Ovary (tissue), 3 donors: ENCODE results near the gene NUCB1.
"Not testable (repeated sequence)": the region's sequence is repeated elsewhere in the genome, so short reads cannot be mapped to it uniquely, and the experiment has no call there.

Source experiments
- POLR2A ChIP-seq: fragments of 450-650 bp; IDR thresholded peaks from one replicate; pipeline ENCODE4 v1.6.1; 2017; ENCODE audit warnings: antibody characterized with exemption, mild to moderate bottlenecking, moderate library complexity
- TF ChIP-seq, protein P1 (sequence below), 3 donors: fragments of 450-650 bp in 2 of 3; fragments of 200-600 bp in 1 of 3; IDR thresholded peaks; one replicate each; pipeline versions ENCODE4 v1.5.1 to v1.8.0; 2016 to 2022; ENCODE audit warnings: antibody characterized with exemption in 3 of 3, mild to moderate bottlenecking in 1 of 3
- donor health status: DM: no; HTN: no; CAD: no.

GRCh38 chr19:48871471-48872181 is 28.5 kb upstream of the NUCB1 start:
- not testable (repeated sequence) for TF ChIP-seq POLR2A
- TF ChIP-seq, protein P1, sequence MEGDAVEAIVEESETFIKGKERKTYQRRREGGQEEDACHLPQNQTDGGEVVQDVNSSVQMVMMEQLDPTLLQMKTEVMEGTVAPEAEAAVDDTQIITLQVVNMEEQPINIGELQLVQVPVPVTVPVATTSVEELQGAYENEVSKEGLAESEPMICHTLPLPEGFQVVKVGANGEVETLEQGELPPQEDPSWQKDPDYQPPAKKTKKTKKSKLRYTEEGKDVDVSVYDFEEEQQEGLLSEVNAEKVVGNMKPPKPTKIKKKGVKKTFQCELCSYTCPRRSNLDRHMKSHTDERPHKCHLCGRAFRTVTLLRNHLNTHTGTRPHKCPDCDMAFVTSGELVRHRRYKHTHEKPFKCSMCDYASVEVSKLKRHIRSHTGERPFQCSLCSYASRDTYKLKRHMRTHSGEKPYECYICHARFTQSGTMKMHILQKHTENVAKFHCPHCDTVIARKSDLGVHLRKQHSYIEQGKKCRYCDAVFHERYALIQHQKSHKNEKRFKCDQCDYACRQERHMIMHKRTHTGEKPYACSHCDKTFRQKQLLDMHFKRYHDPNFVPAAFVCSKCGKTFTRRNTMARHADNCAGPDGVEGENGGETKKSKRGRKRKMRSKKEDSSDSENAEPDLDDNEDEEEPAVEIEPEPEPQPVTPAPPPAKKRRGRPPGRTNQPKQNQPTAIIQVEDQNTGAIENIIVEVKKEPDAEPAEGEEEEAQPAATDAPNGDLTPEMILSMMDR (IDR thresholded peaks at IDR 0.05) = not testable (repeated sequence)
